PC-9 (cell line): ENCODE results near the gene SLC2A4RG.

ENCODE experiments used
- CTCF ChIP-seq: fragments of 200-600 bp; sonication (generic); conservative IDR thresholded peaks from 2 replicates; pipeline ENCODE4 v1.6.1; 2017; ENCODE audit warnings: mixed run types, antibody characterized with exemption, mild to moderate bottlenecking, moderate library complexity
- EZH2 ChIP-seq: fragments of 200-600 bp; sonication (generic); IDR thresholded peaks from 2 replicates; pipeline ENCODE4 v1.8.0; 2017; ENCODE audit warnings: antibody characterized with exemption, low read depth

- TF ChIP-seq EZH2, result no peak
- no peak for TF ChIP-seq CTCF
Observed at GRCh38 chr20:63711085-63711645, 28.4 kb upstream of the SLC2A4RG start.
